SIG-M5 treated with dmso at 0.1 percent for 504 hours (cell line): Measurements from ENCODE around the gene OVAAL.
A peak's percentile ranks its signal among the peaks of the same experiment; 100 is the strongest.

Source experiments
- DNase-seq: peaks from one replicate; lab custom pipeline; 2025; ENCODE audit not compliant: unreplicated experiment; lab: John Stamatoyannopoulos, UW

Gene OVAAL

GRCh38 chr1:180558664-180559063, at the start of gene OVAAL:
TSS of gene OVAAL (plus strand) at chr1:180558964.
- DNase-seq = no peak

- no peak for DNase-seq
These were observed 47.9 kb upstream of the OVAAL start for GRCh38 chr1:180510882-180511281.

GRCh38 chr1:180513531-180513930, 45.2 kb upstream of the OVAAL start:
- no peak for DNase-seq

- no peak for DNase-seq
These were observed 43.4 kb upstream of the OVAAL start for GRCh38 chr1:180515364-180515763.

GRCh38 chr1:180515857-180516388, 42.8 kb upstream of the OVAAL start:
- peak; percentile 94 for DNase-seq

GRCh38 chr1:180519846-180520245, 38.9 kb upstream of the OVAAL start:
- no peak for DNase-seq

GRCh38 chr1:180521474-180522212, 37.1 kb upstream of the OVAAL start:
- no peak for DNase-seq

GRCh38 chr1:180522213-180522515, 36.6 kb upstream of the OVAAL start:
- no peak for DNase-seq

GRCh38 chr1:180524160-180524914, 34.4 kb upstream of the OVAAL start:
- DNase-seq = no peak

- DNase-seq = peak; percentile 40
These were observed 33.6 kb upstream of the OVAAL start for GRCh38 chr1:180524915-180525714.

GRCh38 chr1:180525715-180526039, 33.1 kb upstream of the OVAAL start:
- no peak for DNase-seq

- no peak for DNase-seq
These were observed 31.6 kb upstream of the OVAAL start for GRCh38 chr1:180527101-180527669.

- no peak for DNase-seq
These were observed 29.8 kb upstream of the OVAAL start for GRCh38 chr1:180528868-180529470.

GRCh38 chr1:180530501-180530900, 28.3 kb upstream of the OVAAL start:
- DNase-seq = no peak

GRCh38 chr1:180532854-180533253, 25.9 kb upstream of the OVAAL start:
- DNase-seq = no peak

GRCh38 chr1:180533266-180533987, 25.3 kb upstream of the OVAAL start:
- DNase-seq = peak; percentile 74

GRCh38 chr1:180534214-180534613, 24.6 kb upstream of the OVAAL start:
- DNase-seq = no peak

GRCh38 chr1:180535418-180535999, 23.3 kb upstream of the OVAAL start:
- DNase-seq = no peak

- no peak for DNase-seq
These were observed 21.9 kb upstream of the OVAAL start for GRCh38 chr1:180536821-180537372.

- DNase-seq = no peak
These were observed 19.6 kb upstream of the OVAAL start for GRCh38 chr1:180539136-180539535.
